NCI-H2196 treated with DMSO at 0.1 percent for 48 hours (cell line): Measurements from ENCODE around the gene TINCR.

Experiments
- DNase-seq: peaks from one replicate; lab custom pipeline; 2025; ENCODE audit not compliant: unreplicated experiment; lab: John Stamatoyannopoulos, UW

TINCR gene

DNA sequence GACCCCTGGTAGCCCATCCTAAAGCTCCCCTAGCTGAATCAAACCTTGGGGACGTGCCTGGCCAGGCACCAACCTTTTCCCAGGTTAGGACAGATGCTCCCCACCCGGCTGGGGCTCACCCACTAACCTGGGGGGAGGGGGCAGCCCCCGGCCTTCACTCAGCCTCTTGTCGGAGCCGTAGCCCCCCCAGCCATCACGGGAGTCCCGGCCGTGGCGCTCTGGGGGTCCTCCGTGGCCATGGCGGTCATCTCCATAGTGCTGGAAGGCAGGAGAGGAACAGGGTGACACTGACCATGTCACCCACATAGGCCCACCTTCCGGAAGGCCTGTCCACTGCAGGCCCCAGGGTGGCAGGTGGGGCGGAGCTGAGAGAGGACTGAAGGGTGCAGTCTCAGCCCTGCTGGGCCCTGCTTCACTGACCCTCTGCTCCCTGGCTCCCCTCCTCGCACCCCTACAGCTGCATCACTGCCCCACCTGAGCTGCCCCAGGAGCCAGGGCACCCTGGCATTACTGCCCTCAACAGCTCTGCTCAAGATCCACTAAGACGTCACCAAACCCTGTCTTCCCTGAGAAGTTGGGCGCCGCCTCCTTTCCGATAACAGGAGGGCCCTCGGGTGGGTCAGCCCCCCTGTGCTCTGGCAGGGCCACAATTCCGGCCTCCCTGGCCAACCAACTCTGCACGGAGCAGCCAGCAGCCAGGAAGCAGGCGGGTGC lies 22.6 kb upstream of the TINCR start:
- no peak for DNase-seq

DNA sequence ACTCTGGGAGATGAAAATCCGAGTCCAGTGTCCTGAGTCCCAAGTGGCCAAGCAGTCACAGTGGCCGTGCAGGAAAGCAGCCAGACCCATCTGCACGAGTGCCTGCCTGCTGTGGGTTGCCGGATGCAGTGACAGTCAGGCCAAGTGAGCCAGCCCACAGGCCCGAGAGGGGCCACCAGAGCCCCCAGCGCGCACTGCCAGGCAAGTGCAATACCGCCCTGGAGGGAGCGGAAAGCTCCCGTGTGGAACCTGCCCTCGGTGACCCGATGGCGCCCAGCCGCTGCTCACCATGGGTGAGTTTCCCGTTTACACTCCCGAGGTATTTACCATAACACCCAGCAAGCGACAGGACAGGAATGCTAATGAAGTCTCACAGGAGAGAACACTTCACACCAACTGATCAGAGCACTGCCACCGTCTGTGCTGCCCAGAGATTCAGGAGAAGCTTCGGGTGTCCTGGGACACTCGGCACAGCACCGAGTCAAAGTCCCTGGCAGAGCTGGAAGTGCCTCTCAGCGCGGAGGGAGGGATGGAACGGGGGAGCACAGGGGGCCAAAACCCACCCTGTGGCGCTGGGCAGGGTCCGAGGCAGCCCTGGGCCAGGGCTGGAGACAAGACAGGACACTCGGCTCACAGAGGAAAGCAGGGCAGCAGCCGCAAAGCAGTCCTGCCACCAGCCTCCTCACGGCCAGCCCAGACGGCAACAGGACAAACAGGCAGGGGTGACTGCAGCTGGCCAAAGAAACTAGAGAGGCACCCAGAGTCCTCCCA lies 21.3 kb upstream of the TINCR start:
- DNase-seq = no peak

DNA sequence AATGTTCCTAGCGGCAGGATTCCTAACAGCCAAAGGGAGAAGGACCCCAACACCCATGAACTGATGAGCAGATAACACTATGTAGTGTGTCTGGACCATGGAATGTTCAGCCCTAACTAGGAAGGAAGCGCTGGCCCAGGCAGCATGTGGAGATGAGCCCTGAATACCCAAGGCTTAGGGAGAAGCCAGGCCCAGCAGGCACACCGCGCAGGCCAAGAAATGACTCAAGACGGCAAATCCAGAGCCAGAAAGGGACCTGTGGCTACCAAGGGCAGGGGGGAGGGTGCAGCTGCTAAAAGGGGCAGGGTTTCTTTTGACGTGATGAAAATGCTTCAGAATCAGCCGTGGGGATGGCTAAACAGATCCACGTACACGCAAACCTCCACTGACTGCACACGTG lies 20.7 kb upstream of the TINCR start:
- no peak for DNase-seq

DNA sequence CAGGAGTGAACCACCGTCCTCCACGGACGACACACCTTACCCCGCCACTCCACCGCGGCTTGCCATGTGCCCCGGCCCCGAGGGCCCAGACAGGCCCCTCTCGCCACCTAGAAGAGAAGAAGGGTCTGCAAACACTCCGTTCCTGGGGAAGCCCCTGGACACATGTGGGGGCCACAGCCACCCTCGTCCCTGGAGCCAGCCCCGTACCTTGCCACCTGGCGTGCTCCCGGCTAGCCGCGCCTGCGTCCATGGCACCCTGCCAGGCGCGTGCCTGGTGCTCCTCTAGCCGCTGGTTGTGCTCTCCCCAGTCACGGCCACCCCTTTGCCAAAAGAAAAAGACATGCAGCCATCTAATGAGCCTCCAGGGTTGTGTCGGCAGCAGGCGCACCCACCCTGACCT lies 19.9 kb upstream of the TINCR start:
- no peak for DNase-seq

DNA sequence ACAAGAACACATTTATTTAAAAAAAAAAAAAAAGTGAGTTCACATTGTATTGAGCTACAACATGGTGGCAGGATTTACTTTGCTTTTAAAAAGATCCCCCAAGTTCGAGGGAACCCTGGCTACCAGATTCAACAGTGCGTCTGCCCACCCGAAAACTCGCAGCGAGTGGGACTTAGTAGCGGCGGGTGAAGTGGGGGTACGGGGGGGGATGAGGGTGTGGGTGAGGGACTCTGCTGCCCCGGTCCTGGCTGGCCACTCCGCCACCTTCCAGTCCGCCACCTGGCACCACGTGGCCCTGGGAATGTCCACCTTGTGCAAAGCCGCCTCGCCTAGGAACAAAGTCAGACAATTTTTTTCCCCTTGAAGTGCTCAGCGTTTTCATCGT lies 19.3 kb upstream of the TINCR start:
- no peak for DNase-seq

DNA sequence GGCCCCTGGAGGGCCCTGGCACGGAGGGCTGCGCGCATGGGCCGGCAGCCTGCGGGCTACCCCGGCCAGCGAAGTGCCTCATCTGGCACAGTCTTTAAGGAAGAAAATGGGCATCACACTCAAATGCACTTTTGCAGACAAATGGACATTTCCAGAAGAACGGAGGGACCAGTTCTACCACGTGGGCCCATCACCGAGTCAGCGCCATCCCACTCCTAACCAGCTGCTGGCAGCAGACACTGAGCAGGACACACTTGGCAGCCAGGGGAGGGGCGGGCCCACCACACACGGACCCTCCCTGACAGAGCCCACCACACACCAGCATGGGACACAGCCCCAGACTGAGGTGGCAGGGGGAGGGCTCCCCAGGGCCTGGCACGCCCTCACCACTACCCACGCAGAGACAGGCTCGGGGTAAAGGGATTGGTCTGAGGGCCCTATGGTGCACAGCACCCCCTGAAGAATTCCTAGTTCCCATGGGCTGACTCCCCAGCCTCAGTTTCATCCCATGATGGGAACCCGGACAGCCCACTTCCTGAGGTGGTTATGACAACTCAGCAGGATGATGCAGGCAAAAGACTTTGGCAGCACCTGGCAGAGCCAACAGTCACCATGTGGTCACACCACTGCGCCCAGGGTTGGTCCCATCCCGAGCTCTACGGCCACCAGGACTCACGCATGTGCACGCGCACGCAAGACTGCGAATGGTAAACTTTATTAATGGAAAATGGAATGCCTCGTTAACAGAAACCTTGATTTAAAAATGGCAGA lies 18.7 kb upstream of the TINCR start:
- DNase-seq = no peak

DNA sequence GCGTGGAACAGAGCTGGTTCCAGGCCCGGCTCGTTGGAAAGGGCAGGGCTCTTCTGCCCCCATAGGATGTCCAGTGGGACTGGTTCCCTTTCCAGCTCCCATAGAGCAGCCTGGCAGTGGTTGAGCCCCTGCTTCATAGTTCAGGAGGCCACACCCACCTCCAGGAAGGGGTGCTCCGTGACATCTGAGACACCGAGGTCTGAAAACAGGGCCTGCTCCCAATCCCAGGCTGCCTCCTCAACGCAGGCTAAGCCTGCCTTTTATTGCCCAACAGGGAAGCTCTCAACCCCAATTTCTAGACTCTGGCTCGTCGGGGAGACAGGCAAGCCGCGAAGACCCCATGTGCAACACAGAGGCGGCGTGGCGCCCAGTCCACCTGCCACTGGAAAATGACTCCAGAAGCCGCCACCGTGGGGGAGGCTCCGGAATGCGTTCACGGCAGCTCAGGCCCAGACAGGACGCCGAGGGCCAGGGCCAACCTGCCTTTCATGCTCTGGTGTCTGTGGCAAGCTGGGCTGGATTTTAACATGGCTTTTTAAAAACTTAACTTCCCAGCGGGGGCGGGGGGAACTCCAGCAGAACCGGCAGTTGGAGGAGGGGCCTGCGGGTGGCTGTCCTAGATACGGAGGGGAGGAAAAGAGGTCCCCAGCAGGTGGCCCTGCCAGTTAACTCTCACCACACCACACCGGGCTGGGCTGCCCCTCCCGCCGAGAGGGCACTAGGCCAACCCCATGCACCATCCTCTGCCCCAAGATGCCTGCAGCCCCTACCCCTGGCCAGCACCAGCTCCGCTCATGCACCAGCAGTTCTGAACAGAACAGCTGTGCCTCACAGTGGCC lies 17.9 kb upstream of the TINCR start:
- peak; percentile 21 for DNase-seq

DNA sequence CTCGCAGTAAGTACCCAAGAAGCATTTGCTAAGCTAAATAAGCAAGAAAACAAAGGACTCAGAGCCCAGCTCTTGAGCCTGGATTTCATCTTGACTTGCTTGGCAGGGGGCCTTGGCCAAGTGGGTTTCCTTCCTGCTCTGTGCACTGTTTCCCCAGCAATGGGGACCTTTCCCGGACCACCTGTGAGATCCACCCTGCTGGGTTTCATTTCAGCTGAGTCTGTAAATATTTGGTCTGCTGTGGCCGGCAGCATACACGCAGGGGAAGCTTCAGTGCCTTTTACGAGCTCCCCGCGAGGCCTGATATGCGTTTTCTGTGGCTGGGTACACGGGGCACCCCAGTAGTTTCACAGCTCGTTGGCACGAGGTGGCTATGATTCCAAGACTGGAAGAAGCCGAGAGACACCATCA lies 12.4 kb upstream of the TINCR start:
- no peak for DNase-seq

DNA sequence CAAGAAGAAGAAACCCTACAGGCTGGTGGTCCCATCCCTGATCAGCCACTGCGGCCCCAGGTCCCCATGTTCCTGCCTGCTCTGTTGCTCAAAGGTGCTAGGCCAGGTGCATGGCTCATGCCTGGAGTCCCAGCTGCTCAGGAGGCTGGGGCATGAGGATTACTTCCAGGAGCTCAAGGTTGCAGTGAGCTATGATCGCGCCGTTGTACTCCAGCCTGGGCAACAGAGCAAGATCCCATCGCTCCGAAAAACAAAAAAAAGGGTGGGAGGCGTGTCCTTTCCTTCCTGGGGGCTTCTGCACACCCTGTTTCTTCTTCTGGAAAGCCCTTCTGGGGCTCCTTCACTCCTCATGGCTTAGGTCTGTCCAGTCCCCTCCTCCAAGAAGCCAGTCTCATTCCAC lies 11.9 kb upstream of the TINCR start:
- DNase-seq = no peak

DNA sequence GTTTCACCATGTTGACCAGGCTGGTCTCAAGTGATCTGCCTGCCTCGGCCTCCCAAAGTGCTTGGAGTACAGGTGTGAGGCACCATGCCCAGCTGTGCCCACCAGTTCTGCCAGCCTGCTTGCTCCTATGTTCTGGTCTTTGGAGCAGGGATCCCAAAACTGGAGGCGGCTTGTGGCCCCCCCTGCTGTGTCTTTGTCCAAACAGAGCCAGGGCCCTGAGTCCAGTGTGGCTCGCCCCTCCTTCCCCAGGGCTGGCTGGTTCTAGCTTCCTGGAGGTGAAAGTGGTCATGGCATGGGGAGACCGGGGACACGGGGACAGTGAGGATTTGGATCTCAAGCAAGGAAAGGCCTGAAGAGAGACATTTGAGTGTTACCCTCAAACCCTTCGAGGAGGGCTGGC lies 11.5 kb upstream of the TINCR start:
- DNase-seq = no peak

DNA sequence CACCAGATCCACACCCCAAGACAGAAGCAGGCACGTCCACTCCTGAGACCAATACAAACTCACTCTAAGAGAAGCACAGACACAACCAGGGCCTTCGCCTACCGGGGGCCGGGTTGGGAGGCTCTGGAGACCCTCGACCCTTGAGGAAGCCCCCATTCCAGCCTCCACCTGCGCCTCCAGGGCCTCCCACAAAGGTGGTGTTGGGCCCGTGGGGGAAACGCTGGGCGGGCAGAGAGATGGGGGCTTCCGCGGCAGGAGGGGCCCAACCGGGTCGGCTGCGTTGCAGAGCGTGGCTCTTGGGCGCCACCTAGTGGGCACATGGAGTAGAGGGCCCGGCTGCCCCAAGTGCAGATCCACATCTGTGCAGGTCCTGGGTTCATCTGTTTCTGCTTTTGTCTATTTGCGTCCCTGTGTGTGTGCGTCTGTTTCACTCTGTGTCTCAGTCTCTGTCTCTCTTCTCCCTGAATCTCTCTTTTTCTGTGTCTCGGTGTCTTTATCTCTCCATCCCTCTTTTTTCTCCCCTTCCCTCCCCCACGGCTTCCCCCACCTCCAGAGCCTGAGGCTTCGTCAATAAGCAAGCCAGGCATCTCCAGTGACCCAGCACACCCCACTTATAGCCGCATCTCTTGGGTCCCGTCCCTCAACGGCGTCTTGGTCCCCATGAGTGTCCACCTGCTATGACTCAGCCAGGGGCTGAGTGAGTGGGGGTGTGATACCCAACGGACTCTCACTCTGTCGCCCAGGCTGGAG lies 10.5 kb upstream of the TINCR start:
- DNase-seq = peak; percentile 33

DNA sequence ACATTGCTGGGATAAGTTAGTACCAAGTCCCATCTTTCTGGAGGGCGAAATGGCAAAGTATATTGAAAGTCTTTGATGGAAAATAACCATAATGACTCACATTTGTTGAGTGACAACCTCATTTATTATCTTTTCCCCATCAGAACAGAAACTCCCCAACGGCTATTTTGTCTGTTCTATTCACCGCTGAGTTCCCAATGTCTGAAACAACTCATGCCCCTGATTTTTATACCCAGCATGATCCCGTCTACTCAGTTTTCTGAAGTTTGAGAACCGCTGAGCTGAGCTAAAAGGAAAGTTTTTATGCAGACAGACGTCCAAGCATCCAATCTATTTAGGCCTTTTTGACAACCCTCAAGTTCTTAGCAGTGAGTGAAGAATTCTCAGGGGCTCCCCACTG lies 7.8 kb upstream of the TINCR start:
- DNase-seq = no peak

DNA sequence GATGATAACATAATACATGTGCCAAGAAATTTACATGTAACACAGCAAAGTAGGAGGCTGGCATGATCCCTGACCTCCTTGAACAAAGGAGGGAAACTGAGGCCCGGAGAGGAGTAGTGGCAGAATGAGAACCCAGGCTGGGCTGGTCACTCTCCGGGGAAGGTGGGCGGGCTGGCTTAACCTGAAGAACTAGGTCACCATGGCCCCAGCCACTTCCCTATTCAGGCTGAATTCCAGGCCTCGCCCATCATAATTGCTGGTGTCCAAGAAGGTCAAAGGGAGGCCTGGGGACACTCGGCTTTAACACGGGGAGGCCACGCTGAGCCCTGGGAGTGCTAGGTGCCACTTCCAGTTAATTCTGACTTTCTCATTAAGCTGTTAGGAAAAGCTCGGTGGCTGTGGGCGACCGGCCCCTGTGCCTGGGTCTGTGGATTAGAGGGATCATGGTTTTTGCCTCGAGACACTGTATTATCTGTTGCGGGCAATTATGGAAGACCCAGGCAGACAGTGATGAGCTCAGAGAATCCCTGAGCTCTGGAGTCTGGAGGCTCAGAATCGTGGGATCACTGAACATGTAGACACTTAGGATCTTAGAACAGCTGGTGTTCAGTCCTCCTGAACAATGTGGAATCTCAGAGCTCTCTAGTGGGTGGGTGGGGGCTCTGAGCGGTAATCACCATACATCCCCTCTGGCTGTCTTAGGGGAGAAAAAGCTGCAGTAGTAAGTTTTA lies 5.0 kb upstream of the TINCR start:
- DNase-seq = no peak

DNA sequence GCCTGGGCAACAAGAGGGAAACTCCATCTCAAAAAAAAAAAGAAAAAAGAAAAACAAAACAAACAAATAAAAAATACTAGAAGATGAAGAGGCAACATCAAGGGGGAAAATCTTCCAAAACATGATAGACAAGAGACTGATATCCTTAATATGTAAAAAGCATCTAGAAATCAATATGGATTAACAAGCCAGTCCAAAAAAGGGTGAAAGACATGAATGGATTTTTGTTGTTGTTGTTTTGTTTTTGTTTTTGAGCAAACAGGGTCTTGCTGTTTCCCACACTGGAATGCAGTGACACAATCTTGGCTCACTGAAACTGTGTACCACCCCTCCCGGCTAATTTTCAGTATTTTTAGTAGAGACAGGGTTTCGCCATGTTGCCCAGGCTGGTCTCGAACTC lies 4.0 kb upstream of the TINCR start:
- no peak for DNase-seq

DNA sequence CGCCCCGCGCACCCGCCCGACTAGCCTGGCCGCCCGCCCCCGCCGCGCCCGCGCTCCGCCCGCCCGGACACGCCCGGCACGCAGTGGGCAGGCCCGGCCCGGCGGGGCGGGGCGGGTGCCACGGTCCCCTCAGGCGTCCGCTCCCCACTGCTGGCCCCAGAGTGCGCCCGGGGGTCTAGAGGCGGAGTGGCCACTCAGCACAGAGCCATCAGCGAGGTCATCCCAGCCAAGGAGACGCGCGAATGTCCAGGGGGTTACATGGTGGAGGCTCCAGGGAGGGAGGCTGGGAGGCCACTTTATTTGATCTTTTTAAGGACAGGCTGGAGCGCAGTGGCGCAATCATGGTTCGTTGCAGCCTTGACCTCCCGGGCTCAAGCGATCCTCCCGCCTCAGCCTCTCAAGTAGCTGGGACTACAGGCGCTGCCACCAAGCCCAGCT lies 236 bp upstream of the TINCR start:
- DNase-seq = no peak

DNA sequence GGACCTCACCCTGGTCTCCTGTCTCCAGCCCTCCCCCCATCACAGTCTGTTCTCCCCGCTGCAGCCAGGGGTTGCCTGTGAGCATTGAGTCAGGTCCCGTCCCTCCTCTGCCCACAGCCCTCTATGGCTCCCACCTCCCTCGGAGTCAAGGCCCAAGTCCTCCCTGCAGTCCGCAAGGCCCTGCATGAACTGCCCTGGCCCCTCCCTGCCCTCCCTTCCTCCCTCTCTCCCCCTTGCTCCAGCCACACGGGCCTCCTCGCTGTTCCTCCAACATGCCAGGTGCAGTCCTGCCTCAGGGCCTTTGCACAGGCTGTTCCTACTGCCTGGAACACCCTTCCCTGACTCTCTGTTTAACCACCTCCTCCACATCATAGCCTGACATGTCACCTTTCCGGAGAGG lies 2.8 kb downstream of the TINCR start:
- DNase-seq = no peak

DNA sequence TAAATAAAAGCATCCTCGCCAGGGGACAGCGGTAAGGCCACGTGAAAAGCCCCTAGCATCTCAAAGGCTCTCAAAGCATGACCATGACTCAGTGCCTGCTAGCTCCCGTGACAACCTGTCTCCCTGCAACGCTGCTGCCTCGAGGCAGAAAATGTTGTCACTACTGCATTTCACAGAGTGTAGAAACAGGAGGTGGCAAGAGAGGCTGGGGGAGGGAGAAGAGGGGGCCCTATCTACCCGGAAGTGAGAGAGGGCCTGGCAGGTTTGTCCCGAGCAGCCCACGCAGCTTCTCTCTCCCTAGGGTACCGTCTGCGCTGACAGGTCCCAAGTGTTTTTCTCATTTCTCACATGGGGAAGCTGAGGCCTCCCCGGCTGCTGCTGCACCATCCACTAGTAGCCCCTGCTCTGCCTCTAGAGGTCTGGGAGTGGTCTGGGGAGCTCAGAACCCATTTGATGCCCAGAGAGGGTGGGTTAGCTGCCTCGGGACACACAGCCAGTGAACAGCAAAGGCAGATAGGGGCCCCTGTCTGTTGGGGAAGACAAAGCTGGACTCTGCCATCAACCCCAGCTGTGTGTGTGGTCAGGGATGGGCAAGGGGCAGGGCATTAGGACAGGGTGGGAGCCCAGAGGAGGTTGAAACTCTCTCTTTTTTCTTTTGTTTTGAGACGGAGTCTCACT lies 3.7 kb downstream of the TINCR start:
- DNase-seq = no peak

DNA sequence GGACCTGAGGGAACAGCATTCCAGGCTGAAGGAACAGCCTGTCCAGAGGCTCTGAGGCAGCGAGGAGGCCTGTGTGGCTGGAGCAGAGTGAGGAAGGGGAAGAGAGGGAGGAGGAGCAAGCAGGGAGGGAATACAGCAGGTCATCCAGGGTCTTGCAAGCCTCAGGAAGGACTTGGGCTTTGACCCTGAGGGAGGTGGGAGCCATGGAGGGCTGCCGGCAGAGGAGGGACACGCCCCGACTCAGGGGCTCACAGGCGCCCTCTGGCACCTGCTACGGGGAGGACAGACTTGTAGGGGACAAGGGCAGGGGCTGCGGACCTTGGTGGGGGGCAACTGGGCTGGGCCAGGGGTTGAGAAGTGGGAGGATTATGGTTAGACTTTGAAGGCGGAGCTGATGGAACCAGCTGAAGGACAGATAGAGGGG lies 4.7 kb downstream of the TINCR start:
- no peak for DNase-seq

DNA sequence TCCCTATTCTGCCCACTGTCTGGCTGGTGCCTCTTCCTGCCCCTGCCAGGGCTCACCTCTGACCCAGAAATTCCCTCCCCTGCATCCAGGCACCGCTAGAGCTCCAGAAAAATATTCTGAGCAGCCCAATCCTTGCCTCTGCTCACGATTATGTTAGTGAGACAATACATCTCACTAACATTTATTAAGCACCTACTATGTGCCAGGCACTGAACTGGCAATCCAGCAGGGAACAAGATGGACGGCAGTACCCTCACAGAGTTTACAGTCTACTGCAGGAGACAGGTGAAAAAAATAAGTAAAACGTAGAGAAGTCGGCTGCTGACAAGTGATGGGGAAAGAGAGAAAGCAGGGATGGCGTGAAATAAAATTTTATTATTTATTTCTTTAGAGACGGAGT lies 5.5 kb downstream of the TINCR start:
- DNase-seq = no peak
